ENCODE data around the gene BATF.

DNA sequence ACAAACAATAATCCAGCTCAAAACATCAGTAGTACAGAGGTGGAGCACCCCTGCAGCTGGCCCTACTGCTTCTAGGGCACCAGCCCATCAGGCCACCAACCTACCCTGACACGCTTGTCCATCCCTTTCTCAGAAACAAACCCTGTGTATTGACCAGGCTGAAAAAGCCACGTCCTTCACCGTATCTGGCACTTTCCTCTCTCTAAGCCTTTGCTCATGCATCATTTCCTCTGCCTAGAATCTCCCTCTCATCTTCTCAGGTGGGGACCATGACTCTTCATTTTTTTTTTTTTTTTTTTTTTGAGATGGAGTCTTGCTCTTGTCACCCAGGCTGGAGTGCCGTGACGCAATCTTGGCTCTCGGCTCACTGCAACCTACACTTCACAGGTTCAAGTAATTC lies 30.9 kb downstream of the BATF start:
- TF ChIP-seq, protein P1, sequence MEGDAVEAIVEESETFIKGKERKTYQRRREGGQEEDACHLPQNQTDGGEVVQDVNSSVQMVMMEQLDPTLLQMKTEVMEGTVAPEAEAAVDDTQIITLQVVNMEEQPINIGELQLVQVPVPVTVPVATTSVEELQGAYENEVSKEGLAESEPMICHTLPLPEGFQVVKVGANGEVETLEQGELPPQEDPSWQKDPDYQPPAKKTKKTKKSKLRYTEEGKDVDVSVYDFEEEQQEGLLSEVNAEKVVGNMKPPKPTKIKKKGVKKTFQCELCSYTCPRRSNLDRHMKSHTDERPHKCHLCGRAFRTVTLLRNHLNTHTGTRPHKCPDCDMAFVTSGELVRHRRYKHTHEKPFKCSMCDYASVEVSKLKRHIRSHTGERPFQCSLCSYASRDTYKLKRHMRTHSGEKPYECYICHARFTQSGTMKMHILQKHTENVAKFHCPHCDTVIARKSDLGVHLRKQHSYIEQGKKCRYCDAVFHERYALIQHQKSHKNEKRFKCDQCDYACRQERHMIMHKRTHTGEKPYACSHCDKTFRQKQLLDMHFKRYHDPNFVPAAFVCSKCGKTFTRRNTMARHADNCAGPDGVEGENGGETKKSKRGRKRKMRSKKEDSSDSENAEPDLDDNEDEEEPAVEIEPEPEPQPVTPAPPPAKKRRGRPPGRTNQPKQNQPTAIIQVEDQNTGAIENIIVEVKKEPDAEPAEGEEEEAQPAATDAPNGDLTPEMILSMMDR (IDR thresholded peaks at IDR 0.05; ENCODE audit: poor library complexity) = no peak
- TF ChIP-seq EZH2 (IDR thresholded peaks at IDR 0.05; ENCODE audit: borderline replicate concordance) (no peak), EZH2phosphoT487 (IDR thresholded peaks at IDR 0.05; ENCODE audit: low read depth, severe bottlenecking, unreplicated experiment) (no peak)
